GM12873 (cell line): ENCODE data around the gene CD1D.

Source experiments
- TF ChIP-seq, protein P1 (sequence below): IDR thresholded peaks from 2 replicates; pipeline ENCODE4 v1.5.1; 2012; ENCODE audit warnings: low read depth, mild to moderate bottlenecking, moderate library complexity, low read length, control low read depth; ENCODE audit not compliant: insufficient read depth; ENCODE audit errors: missing control alignments

The CD1D gene

DNA sequence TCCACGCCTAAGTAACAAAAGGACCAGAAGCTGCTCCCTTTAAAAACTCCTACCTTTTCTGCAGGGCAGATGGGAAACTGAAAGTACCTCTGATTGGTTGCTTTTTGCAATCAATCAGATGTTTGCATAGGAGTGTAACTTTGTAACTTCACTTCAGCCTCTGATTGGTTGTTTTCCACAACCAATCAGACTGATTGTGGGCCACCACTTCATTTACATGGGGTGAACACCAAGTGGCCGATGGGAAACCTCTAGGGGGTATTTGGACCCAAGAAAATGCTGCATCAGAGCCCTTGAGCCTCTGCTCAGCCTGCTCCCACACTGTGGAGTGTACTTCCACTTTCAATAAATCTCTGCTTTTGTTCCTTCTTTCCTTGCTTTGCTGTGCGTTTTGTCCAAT lies 32.8 kb upstream of the CD1D start:
- TF ChIP-seq, protein P1, sequence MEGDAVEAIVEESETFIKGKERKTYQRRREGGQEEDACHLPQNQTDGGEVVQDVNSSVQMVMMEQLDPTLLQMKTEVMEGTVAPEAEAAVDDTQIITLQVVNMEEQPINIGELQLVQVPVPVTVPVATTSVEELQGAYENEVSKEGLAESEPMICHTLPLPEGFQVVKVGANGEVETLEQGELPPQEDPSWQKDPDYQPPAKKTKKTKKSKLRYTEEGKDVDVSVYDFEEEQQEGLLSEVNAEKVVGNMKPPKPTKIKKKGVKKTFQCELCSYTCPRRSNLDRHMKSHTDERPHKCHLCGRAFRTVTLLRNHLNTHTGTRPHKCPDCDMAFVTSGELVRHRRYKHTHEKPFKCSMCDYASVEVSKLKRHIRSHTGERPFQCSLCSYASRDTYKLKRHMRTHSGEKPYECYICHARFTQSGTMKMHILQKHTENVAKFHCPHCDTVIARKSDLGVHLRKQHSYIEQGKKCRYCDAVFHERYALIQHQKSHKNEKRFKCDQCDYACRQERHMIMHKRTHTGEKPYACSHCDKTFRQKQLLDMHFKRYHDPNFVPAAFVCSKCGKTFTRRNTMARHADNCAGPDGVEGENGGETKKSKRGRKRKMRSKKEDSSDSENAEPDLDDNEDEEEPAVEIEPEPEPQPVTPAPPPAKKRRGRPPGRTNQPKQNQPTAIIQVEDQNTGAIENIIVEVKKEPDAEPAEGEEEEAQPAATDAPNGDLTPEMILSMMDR, result no peak

- TF ChIP-seq, protein P1, result no peak
These were observed 32.2 kb upstream of the CD1D start for GRCh38 chr1:158148468-158148867.

GRCh38 chr1:158149175-158149574 lies 31.5 kb upstream of the CD1D start:
- TF ChIP-seq, protein P1, result no peak

GRCh38 chr1:158149577-158150269 lies 31.0 kb upstream of the CD1D start:
- TF ChIP-seq, protein P1, result no peak

DNA sequence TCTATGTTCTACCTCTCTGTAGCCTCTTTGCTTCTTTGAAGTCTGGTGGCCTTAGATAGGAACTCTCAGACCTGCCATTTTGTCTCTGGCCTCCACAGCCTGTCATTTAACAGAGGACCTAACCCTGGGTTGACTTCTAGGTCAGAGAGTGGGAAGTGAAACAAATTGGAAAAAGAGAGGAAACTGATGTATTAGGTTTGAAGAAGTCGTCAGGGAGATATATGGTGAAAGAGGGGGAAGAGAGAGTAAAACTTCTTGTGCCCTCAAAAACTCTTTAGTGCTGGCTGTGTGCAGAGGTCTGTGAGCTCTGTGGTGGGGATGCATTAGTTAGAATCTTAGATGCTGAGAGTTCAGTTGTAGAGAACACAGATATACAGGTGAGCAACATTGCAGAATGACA lies 30.2 kb upstream of the CD1D start:
- TF ChIP-seq, protein P1, result no peak

- TF ChIP-seq, protein P1, result no peak
These were observed 27.5 kb upstream of the CD1D start for GRCh38 chr1:158153179-158153578.

- TF ChIP-seq, protein P1, result no peak
These were observed 26.8 kb upstream of the CD1D start for GRCh38 chr1:158153746-158154444.
